DLD1 (cell line): ENCODE results near the gene MGST3.
"Not testable (repeated sequence)": the region's sequence is repeated elsewhere in the genome, so short reads cannot be mapped to it uniquely, and the experiment has no call there.

Source experiments
- in situ Hi-C: cut with HindIII; loops from 2 replicates; pipeline ENCODE4 v1.10.0; 2017; ENCODE audit warnings: low sequenced_read_pairs

MGST3 gene

DNA sequence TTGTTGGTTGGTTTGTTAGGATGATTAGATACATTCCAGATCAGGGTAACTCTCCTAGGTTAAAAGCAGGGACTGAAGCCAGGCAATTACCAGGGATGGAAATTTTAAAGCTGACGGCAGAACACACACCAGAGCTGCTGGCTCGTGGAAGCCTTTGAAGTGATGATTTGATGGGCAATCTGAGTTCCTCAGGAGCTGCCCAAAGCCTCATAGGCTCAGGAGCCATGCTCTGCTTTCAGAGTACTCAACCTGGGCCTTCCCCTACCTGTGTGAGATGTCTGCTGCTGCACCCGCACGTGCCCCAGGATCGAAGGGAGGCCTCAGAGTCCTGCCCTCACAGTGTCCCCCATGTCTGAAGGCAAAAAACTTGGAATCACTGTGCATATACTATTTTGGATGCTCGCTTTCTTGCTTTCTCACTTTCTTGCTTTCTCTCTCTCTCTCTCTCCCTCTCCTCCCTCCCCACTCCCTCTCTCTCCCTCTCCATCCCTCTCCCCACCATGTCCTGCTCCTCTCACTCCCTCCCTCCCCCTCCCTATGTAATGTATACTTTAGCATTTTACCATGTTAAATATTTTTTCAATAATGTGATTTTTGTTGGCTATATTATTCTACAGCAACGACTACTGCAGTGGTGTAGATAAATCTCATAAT lies 18.0 kb downstream of the MGST3 start:
- in situ Hi-C loops, result no loop called here

DNA sequence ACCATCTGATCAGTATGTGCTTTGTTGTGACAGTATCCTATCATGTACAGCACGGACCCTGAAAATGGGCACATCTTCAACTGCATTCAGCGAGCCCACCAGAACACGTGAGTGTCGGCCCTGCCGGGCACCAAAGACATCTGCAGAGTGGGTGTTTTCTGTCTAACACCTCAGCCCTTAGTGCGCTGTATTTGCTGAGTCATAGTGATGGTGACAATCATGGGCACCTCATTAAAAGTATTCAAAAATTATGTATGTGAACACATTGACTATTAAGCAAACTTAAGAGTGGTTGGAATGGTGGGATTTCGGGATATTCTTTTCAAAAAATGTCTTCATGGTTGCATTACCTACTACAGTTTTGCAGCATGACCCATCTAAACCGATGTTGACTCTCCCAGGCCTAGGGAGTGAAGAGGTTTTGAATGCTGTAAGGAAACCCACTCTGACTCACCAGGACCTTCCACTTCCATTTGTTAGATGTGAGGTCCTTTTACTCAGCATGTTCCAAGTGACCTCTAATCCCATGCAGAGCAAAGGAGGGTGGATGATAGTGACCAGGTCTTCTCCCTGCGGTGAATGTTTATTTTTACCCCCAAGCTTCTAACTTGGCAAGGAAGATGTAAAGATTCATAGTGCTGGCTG lies 20.1 kb downstream of the MGST3 start:
- in situ Hi-C loops, result no loop called here

DNA sequence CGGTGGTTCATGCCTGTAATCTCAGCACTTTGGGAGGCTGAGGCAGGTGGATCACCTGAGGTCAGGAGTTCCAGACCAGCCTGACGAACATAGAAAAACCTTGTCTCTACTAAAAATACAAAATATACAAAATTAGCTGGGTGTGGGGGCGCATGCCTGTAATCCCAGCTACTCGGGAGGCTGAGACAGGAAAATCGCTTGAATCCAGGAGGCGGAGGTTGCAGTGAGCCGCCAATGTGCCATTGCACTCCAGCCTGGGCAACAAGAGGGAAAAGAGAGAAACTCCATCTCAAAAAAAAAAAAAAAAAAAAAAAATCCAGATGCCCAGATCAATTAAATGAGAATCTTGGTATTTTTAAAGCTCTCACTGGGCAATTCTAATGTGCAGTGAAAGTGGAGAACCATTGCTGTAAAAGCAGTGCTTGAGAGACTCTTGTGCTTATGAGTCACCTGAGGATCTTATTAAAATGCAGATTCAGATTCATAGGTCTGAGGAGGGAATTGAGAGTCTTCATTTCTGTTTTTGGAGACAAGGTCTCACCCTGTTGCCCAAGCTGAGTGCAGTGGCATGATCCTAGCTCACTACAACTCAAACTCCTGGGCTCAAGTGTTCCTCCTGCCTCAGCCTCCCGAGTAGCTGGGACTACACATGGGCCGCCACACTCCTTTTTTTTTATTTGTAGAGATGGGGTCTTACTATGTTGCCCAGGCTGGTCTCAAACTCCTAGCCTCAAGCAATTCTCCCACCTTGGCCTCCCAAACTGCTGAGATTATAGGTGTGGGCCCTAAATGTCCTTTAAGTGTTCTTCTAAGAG lies 27.9 kb downstream of the MGST3 start:
- in situ Hi-C loops, result not testable (repeated sequence)

GRCh38 chr1:165659581-165659895 lies 28.5 kb downstream of the MGST3 start:
- in situ Hi-C loops, result no loop called here

- in situ Hi-C loops, result no loop called here
These were observed 30.7 kb downstream of the MGST3 start for GRCh38 chr1:165661703-165662102.

- in situ Hi-C loops, result no loop called here
These were observed 31.2 kb downstream of the MGST3 start for GRCh38 chr1:165662186-165662585.

DNA sequence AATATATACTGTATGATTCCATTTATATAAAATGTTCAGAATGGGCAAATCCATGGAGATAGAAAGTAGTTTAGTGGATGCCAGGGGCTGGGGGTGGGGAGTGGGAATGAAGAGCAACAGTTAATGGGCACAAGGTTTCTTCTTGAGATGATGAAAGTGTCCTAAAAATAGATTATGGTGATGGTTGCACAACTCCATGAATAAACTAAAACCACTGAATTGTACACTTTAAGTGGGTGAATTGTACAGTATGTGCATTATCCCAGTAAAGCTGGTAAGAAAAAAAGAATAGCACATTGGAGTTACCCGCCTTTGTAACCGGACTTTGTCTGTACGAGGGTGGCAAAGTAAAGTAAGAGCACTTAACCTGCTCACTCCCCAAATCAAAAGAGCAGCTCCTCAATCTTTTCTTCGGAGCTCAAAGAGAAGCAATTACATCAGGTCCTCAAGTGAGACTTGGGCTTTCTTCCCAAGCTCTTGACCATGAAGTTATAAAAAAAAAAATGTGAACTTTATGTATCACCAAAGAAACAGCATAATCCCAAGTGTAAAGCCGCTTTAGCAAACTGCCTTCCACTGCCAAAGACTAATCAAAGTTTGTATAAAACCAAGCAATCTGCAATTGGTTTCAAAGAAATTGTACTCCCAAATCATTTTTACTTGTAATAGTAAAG lies 35.3 kb downstream of the MGST3 start:
- in situ Hi-C loops, result no loop called here

DNA sequence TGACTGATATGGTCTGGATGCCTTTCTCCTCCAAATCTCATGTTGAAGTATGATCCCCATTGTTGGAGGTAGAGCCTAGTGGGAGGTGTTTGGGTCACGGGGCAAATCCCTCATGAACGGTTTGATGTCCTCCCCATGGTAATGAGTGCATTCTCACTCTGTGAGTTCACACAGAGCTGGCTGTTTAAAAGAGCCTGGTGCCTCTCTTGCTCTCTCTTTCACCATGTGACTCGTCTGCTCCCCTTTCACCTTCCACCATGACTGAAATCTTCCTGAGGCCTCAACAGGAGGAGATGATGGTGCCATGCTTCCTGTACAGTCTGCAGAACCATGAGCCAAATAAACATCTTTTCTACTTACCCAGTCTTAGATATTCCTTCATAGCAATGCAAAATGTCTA lies 37.1 kb downstream of the MGST3 start:
- in situ Hi-C loops, result no loop called here

GRCh38 chr1:165671526-165671925 lies 40.5 kb downstream of the MGST3 start:
- in situ Hi-C loops, result no loop called here

DNA sequence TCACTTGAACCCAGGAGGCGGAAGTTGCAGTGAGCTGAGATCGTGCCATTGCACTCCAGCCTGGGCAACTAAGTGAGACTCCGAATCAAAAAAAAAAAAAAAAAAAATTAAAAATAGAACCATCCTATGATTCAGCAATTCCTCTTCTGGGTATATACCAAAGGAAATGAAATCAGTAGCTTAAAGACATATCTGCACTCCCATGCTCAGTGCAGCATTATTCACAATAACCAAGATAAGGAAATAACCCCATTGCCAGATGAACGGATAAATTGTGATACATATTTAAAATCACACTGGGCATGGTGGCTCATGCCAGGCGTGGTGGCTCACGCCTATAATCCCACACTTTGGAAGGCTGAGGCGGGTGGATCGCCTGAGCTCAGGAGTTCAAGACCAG lies 43.6 kb downstream of the MGST3 start:
- in situ Hi-C loops, result no loop called here

DNA sequence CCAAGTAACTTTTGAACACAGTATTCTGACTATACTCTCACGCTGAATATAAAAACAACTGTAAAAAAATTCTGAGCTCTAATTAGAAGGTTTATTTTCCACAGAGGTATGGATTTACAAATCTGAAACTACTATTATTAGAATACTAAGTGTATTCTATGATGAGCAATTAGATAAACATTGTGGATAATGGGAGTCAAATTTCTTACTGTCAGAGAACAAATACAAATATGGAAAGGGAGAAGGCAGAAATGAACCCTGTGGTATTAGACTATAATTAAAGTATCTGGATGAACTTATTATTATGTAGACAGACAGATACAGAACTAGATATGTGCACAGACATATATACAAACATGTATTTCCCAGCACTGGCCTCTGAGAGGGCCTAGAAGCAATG lies 44.8 kb downstream of the MGST3 start:
- in situ Hi-C loops, result no loop called here

DNA sequence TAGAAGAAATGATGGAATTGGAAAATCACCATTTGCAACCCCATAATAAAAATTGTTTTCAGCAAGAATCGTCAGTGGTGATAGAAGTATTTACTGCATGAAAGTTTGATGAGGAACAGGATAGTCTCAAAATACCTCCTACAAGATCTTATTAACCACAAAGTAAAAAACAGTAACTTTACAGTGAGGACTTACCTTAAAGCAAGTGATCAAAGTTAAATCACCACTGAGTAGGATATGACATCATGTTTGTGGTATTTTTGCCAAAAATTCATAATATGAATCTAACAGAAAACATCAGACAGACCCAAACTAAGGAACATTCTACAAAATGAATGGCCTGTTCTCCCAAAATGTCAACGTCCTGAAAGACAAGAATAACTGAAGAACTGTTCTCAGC lies 47.5 kb downstream of the MGST3 start:
- in situ Hi-C loops, result no loop called here

DNA sequence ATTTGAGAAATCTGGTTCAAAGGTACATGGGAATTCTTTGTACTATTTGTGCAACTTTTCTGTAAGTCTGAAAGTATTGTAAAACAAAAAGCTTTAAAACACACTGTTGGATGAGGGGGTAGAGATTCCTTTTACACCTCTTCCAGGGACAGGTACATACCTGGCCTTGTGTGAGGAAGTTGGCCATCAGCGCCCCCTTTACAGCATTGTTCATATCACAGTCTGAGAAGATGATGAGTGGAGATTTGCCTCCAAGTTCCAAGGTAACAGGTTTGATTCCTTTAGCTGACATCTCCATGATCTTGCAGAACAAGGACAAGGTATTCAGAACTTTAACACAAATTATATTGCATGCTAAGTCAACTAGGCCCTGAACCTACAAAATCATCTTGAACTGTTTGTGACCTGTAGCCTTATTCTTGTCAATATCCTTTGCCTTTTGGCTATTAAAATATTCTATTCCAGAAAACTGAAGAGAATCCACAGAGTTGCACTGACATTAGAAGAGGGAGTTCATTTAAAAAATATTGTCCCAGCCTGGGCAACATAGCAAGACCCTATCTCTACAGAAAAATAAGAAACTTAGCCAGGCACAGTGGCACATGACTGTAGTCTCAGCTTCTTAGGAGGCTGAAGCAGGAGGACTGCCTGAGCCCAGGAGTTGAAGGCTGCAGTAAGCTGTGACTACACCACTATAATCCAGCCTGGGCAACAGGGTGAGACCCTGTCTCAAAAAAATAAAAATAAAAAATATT lies 48.4 kb downstream of the MGST3 start:
- in situ Hi-C loops, result no loop called here

DNA sequence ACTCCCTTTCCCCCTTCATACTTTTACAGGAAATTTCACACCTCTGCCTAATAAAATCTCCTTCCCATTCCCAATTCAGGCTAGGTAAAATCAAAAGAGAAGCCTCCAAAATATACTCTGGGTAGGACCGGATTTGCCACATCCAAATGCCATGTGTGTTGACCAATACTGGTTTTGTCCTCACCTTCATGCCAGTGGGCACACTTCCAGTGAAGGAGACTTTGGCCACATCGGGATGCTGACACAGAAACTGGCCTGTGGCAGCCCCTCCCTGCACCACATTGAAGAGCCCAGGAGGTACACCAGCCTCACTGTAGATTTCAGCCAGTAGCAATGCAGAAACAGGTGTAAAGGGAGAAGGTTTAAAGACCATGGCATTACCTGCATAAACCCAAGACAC lies 49.3 kb downstream of the MGST3 start:
- in situ Hi-C loops, result no loop called here

DNA sequence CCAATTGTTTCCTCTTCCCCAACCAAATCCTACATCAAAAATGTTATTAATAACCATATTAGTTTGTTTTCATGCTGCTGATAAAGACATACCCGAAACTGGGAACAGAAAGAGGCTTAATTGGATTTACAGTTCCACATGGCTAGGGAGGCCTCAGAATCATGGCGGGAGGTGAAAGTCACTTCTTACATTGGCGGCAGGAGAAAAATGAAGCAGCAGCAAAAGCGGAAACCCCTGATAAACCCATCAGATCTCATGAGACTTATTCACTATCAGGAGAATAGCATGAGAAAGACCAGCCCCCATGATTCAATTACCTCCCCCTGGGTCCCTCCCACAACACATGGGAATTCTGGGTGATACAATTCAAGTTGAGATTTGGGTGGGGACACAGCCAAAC lies 49.7 kb downstream of the MGST3 start:
- in situ Hi-C loops, result not testable (repeated sequence)

- in situ Hi-C loops, result no loop called here
These were observed 52.9 kb downstream of the MGST3 start for GRCh38 chr1:165683848-165684485.

- in situ Hi-C loops, result no loop called here
These were observed 55.3 kb downstream of the MGST3 start for GRCh38 chr1:165686121-165686970.

- in situ Hi-C loops, result no loop called here
These were observed 56.0 kb downstream of the MGST3 start for GRCh38 chr1:165686971-165687433.

DNA sequence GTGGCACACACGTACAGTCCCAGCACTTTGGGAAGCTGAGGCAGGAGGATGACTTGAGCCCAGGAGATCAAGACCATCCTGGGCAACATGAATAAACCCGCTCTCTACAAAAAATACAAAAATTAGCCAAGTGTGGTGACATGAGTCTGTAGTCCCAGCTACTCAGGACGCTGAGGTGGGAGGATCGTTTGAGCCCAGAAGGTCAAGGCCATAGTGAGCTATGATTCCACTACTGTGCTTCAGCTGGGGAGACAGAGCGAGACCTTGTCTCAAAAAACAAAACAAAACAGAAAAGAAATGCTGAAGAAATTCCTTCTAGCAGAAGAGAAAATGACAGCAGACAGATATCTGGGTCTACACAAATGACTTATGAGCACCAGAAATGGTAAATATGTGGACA lies 57.0 kb downstream of the MGST3 start:
- in situ Hi-C loops, result no loop called here
